ENCODE data around the gene EXOC4.

The EXOC4 gene

GRCh38 chr7:133582766-133583523, 330.1 kb downstream of the EXOC4 start:
- no peak for DNase-seq

- no peak for DNase-seq
Measured at GRCh38 chr7:133583545-133584171, 330.8 kb downstream of the EXOC4 start.

GRCh38 chr7:133584956-133585668, 332.2 kb downstream of the EXOC4 start:
- DNase-seq, result peak; percentile 63

GRCh38 chr7:133586253-133586652, 333.4 kb downstream of the EXOC4 start:
- no peak for DNase-seq

- no peak for DNase-seq
Measured at GRCh38 chr7:133587903-133588302, 335.0 kb downstream of the EXOC4 start.

- DNase-seq, result no peak
Measured at GRCh38 chr7:133590795-133591194, 337.9 kb downstream of the EXOC4 start.

DNA sequence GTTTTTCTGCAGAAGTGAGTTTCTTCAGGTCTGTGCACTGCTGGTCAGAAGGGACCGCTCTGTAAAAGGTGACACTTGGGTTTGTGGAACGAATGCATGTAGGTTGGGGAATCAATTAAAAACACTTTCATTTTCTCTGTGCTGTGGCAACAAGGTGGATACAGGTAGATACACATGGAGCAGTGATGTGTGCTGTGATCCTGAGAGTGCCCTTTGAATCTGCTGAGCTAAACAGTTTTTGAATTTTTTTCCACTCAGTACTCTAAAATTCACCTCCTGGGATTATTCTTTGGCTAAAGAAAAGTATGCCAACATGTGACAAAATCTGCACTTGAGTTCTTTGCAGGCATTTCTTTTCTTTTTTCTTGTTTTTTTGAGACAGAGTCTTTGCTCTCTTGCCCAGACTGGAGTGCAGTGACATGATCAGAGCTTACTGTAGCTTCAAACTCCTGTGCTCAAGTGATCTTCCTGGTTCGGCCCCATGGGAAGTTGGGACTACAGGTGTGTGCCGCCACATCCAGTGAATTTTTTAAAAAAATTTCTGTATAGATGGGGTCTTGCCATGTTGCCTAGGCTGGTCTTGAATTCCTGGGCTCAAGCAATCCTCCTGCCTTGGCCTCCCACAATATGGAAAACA, 338.9 kb downstream of the EXOC4 start:
- DNase-seq, result no peak

DNA sequence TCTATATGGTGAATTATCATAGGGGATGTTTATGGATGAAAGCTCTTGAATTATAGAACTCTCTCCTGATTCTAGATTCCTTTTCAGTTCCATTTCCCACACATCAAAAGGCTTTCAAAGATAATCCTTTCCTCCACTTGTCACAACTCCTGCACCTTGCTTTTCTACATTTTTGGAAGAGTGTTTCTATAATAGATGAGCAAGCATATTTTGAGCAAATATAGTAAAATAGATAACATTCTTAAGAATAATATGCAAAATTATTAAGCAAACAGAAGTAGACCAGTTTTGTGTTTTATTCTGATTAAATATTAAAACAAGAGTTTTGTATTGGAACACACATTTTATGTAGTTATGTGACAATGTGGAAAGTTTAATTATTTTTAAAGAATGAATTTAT, 340.7 kb downstream of the EXOC4 start:
- DNase-seq, result no peak

DNA sequence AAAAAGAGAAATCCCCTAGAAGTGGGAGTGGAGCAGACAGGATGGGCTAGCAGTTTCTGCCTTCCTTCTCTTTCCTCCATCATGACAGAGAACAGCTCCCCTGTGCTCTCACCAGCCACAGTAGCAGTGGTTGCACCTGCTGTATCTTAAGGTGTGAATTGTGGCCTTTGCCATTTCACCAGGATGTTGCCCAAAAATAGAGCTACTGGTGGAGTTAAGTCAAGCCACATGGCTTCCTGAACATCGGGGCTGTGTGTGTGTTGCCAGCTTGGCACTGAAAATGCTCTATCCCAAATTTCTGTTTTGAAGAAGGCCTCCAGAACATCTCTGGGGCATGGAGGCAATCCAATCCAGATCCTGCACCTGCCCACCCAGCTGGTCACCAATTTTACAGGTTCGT, 348.7 kb downstream of the EXOC4 start:
- no peak for DNase-seq

GRCh38 chr7:133602291-133602690, 349.4 kb downstream of the EXOC4 start:
- DNase-seq, result no peak

GRCh38 chr7:133606991-133607390, 354.1 kb downstream of the EXOC4 start:
- no peak for DNase-seq

- no peak for DNase-seq
Measured at GRCh38 chr7:133609806-133610205, 356.9 kb downstream of the EXOC4 start.

DNA sequence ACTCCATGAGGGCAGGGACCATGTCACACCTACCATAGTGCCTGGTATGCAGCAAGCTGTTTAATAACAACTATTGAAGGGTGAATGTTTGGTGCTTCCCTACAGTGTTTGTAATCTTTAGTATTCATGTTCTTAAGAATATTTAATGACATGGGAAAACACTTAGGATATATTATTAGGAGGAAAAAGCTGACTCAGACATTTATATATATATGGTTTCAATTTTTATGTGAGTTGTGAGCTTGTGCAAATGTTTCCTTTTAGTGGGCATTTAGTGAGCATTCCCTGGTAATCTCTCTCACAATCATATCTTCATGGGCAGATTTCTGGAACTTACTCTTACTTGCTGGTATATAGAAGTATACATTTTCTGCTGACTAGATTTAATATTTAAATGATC, 359.1 kb downstream of the EXOC4 start:
- DNase-seq, result no peak

DNA sequence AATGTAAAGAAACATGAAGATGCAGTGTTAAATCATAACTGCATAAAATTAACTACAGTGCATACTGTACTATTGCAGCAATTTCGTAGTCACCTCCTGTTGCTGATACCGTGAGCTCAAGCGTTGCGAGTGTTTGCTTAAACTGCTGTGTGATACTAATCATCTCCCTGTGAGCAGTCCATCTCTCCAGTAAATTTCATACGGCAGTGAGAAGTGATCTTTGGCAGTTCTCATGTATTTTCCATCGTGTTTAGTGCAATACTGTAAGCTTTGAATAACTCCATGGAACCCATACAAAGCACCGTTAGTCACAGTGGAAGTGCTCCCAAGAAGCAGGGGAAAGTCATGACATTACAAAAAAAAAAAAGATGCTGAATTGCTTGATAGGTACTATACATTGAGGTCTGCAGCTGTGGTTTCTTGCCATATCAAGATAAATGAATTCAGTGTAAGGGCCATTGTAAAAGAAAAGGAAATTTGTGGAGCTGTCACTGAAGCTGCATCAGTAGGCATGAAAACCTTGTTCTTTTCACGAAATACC, 360.4 kb downstream of the EXOC4 start:
- no peak for DNase-seq

DNA sequence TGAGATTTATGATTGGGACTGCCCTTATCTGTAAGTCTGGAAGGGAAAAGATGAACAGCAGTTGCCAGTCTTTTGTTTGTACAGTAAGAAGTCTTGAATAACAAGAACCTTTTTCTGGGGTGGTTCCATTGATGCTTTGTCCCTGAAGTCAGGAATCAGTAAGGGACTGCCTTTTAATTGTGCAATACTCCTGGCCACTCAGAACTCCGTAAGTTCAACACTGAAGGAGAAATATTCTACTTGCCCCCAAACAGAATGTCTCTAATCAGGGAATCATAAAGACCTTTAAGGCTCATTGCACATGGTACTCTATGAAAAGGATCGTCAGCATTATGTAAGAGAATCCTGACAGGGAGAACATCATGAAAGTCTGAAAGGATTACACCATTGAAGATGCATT, 361.4 kb downstream of the EXOC4 start:
- no peak for DNase-seq

- no peak for DNase-seq
Measured at GRCh38 chr7:133618970-133619369, 366.1 kb downstream of the EXOC4 start.

GRCh38 chr7:133619491-133619890, 366.6 kb downstream of the EXOC4 start:
- no peak for DNase-seq

GRCh38 chr7:133623721-133624120, 370.8 kb downstream of the EXOC4 start:
- no peak for DNase-seq

DNA sequence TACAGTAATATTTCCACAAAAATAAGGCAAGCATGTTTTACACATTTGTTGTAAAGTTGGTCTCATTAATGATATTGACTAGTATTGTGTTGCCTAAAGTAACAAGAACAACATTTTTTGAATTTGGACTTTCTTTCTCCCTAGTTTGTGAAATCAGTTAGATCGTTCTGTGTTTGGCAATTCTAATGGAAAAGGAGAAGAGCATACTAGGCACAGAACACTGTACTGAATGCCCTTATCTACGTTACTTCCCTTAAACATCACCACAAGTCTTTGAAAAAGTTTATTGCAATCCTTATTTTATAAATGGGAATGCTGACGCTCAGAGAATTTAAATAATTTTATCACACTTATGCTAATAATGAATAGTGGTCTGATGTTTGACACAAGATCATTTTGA, 372.2 kb downstream of the EXOC4 start:
- DNase-seq, result peak; percentile 21

GRCh38 chr7:133629701-133630100, 376.8 kb downstream of the EXOC4 start:
- no peak for DNase-seq

GRCh38 chr7:133633055-133633454, 380.2 kb downstream of the EXOC4 start:
- peak; percentile 56 for DNase-seq

GRCh38 chr7:133635541-133635940, 382.7 kb downstream of the EXOC4 start:
- DNase-seq, result no peak

GRCh38 chr7:133638857-133639256, 386.0 kb downstream of the EXOC4 start:
- no peak for DNase-seq
